H9 (cell line): ENCODE measurements around the gene VASP. TPM values are rescaled to one million over a fixed set of nuclear protein-coding genes. Genes with fewer than 3 reads are reported as not detected.

Experiments
- DNase-seq: peaks from one replicate; pipeline ENCODE4 v3.0.0-alpha.2; 2017
- H2AFZ ChIP-seq: one replicate; pipeline ENCODE4 v1.6.1; 2013; ENCODE audit warnings: mild to moderate bottlenecking, low read length, control low read depth, moderate library complexity
- H2AK5ac ChIP-seq: 2 replicates; pipeline ENCODE4 v1.6.1; 2013; ENCODE audit warnings: low read length, control low read depth, mixed read lengths; ENCODE audit not compliant: insufficient read length
- H2BK120ac ChIP-seq: one replicate; pipeline ENCODE4 v1.6.1; 2013; ENCODE audit warnings: low read depth, mild to moderate bottlenecking, low read length, control low read depth, inconsistent platforms; ENCODE audit not compliant: poor library complexity, severe bottlenecking
- H2BK12ac ChIP-seq: 2 replicates; pipeline ENCODE4 v1.6.1; 2013; ENCODE audit warnings: low read length, control low read depth, mixed read lengths, low read depth; ENCODE audit not compliant: insufficient read length
- H2BK15ac ChIP-seq: 2 replicates; pipeline ENCODE4 v1.6.1; 2013; ENCODE audit warnings: low read depth, low read length, control low read depth
- H2BK20ac ChIP-seq: one replicate; pipeline ENCODE4 v1.6.1; 2013; ENCODE audit warnings: low read depth, mild to moderate bottlenecking, low read length, control low read depth, inconsistent platforms; ENCODE audit not compliant: poor library complexity, severe bottlenecking
- H2BK5ac ChIP-seq: 2 replicates; pipeline ENCODE4 v1.6.1; 2013; ENCODE audit warnings: low read length, control low read depth, mixed read lengths; ENCODE audit not compliant: insufficient read length
- H3K14ac ChIP-seq: 2 replicates; pipeline ENCODE4 v1.6.1; 2013; ENCODE audit warnings: low read length, control low read depth; ENCODE audit not compliant: insufficient read depth
- H3K18ac ChIP-seq: 2 replicates; pipeline ENCODE4 v1.6.1; 2013; ENCODE audit warnings: low read depth, mild to moderate bottlenecking, mixed read lengths, low read length, control low read depth; ENCODE audit not compliant: insufficient read length
- H3K23ac ChIP-seq: 2 replicates; pipeline ENCODE4 v1.6.1; 2013; ENCODE audit warnings: low read length, control low read depth, mixed read lengths, low read depth; ENCODE audit not compliant: insufficient read length
- H3K23me2 ChIP-seq: 2 replicates; pipeline ENCODE4 v1.6.1; 2013; ENCODE audit warnings: low read depth, mild to moderate bottlenecking, mixed read lengths, low read length, control low read depth; ENCODE audit not compliant: insufficient read length, poor library complexity, severe bottlenecking
- H3K27ac ChIP-seq: 2 replicates; pipeline ENCODE4 v1.5.1; 2013; ENCODE audit warnings: low read length, control low read depth, mixed read lengths, low read depth; ENCODE audit not compliant: insufficient read length
- H3K27me3 ChIP-seq: 2 replicates; pipeline ENCODE4 v1.6.1; 2013; ENCODE audit warnings: low read length, control low read depth, inconsistent platforms; ENCODE audit not compliant: insufficient read depth
- H3K4ac ChIP-seq: 2 replicates; pipeline ENCODE4 v1.6.1; 2013; ENCODE audit warnings: low read depth, mild to moderate bottlenecking, control low read depth, inconsistent platforms, low read length, moderate library complexity
- H3K4me1 ChIP-seq: 2 replicates; pipeline ENCODE4 v1.6.1; 2013; ENCODE audit warnings: low read length, control low read depth, inconsistent platforms; ENCODE audit not compliant: insufficient read depth
- H3K4me2 ChIP-seq: 2 replicates; pipeline ENCODE4 v1.6.1; 2013; ENCODE audit warnings: low read length, control low read depth, mixed read lengths; ENCODE audit not compliant: insufficient read length, insufficient read depth
- H3K56ac ChIP-seq: 2 replicates; pipeline ENCODE4 v1.6.1; 2013; ENCODE audit warnings: low read depth, mild to moderate bottlenecking, mixed read lengths, low read length, control low read depth; ENCODE audit not compliant: insufficient read length
- H3K79me1 ChIP-seq: 2 replicates; pipeline ENCODE4 v1.6.1; 2013; ENCODE audit warnings: low read depth, mild to moderate bottlenecking, moderate library complexity, low read length, control low read depth, inconsistent platforms; ENCODE audit not compliant: insufficient read depth, poor library complexity, severe bottlenecking
- H3K79me2 ChIP-seq: 2 replicates; pipeline ENCODE4 v1.6.1; 2013; ENCODE audit warnings: low read length, control low read depth, inconsistent platforms; ENCODE audit not compliant: insufficient read depth
- H3K9ac ChIP-seq: 2 replicates; pipeline ENCODE4 v1.6.1; 2013; ENCODE audit warnings: low read length, control low read depth, mixed read lengths; ENCODE audit not compliant: insufficient read length; ENCODE audit errors: extremely low read depth
- H3K9me3 ChIP-seq: one replicate; pipeline ENCODE4 v1.6.1; 2013; ENCODE audit warnings: low read depth, low read length, inconsistent platforms; ENCODE audit not compliant: control insufficient read depth
- H3T11ph ChIP-seq: one replicate; pipeline ENCODE4 v1.6.1; 2013; ENCODE audit warnings: mild to moderate bottlenecking, low read length, control low read depth, inconsistent platforms
- H4K20me1 ChIP-seq: one replicate; pipeline ENCODE4 v1.6.1; 2013; ENCODE audit not compliant: control insufficient read depth, insufficient read length, insufficient read depth
- H4K5ac ChIP-seq: 2 replicates; pipeline ENCODE4 v1.6.1; 2013; ENCODE audit warnings: low read depth, mild to moderate bottlenecking, mixed read lengths, low read length, control low read depth; ENCODE audit not compliant: insufficient read length
- H4K8ac ChIP-seq: replicated peaks from 2 replicates; pipeline ENCODE4 v1.6.1; 2013; ENCODE audit warnings: low read length, control low read depth, mixed read lengths, low read depth; ENCODE audit not compliant: insufficient read length
- H4K91ac ChIP-seq: 2 replicates; pipeline ENCODE4 v1.6.1; 2013; ENCODE audit warnings: low read depth, mild to moderate bottlenecking, moderate library complexity, mixed read lengths, low read length, control low read depth; ENCODE audit not compliant: insufficient read length
- H3K27ac Mint-ChIP-seq, 3 experiments: 2 replicates in 2 of 3; 3 replicates in 1 of 3; pipeline ENCODE4 v1.8.0; 2020 to 2021; ENCODE audit warnings: mixed read lengths in 3 of 3, mild to moderate bottlenecking in 1 of 3, moderate library complexity in 1 of 3
- H3K27me3 Mint-ChIP-seq: 2 replicates; pipeline ENCODE4 v1.8.0; 2021; ENCODE audit warnings: low read depth, mild to moderate bottlenecking, moderate library complexity, mixed read lengths
- H3K36me3 Mint-ChIP-seq, 3 experiments: 2 replicates in 2 of 3; 3 replicates in 1 of 3; pipeline ENCODE4 v1.8.0; 2020 to 2021; ENCODE audit warnings: low read depth in 3 of 3, mixed read lengths in 3 of 3; ENCODE audit not compliant: insufficient read depth in 1 of 3
- H3K4me1 Mint-ChIP-seq, 2 experiments: 2 replicates each; pipeline ENCODE4 v1.8.0; 2020; ENCODE audit warnings: mixed read lengths in 2 of 2
- H3K4me3 Mint-ChIP-seq, 2 experiments: 2 replicates in 1 of 2; 3 replicates in 1 of 2; pipeline ENCODE4 v1.8.0; 2020 to 2021; ENCODE audit warnings: mild to moderate bottlenecking in 2 of 2, mixed read lengths in 2 of 2, moderate library complexity in 1 of 2
- H3K9me3 Mint-ChIP-seq, 2 experiments: 2 replicates in 1 of 2; 3 replicates in 1 of 2; pipeline ENCODE4 v1.8.0; 2020; ENCODE audit warnings: mild to moderate bottlenecking in 2 of 2, mixed read lengths in 2 of 2, moderate library complexity in 1 of 2
- CTCF ChIP-seq: fragments of 200-600 bp; sonication (generic); conservative IDR thresholded peaks from 3 replicates; pipeline ENCODE4 v1.8.0; 2021; ENCODE audit warnings: antibody characterized with exemption, mild to moderate bottlenecking
- WGBS: extraction: QIAGEN DNeasy Blood & Tissue Kit; methylation state at CpG from one replicate; pipeline ENCODE4 v1.1.7; 2013; ENCODE audit warnings: missing lambda C conversion rate, low lambda C conversion rate, mixed read lengths; ENCODE audit not compliant: insufficient read length; ENCODE audit errors: extremely low coverage; 5-methylcytosine and 5-hydroxymethylcytosine counted together
- total RNA-seq: library from RNA; stranded (reverse); gene quantifications from 2 replicates; pipeline ENCODE4 v1.2.1, GENCODE V29; 2021

VASP gene
- total RNA-seq, 1 experiment from 2014 or later = 157 TPM

DNA sequence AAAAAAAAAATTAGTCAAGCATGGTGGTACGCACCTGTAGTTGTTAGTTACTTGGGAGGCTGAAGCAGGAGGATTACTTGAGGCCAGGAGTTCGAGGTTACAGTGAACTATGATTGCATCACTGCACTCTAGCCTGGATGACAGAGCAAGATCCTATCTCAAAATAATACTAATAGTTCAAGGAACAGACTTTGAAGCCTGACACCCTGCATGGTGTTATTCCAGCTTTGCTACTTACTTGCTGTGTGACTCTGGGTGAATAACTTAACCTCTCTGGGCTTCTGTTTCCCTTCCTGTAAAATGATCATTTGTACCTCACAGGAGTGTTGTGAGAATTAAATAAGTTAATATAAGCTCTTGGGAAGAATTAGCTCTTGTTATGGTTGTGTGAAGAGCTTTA is 43.0 kb upstream of the VASP start:
- Histone ChIP-seq H2BK20ac (no peak overlapping the region), H3K4me1 (no peaks in the 10 kb centered on the region), H4K20me1 (no peaks in the 10 kb centered on the region), H3K27me3 (no peaks in the 10 kb centered on the region; the same call in 1 of the 2 replicates), H3K79me2 (no peaks in the 10 kb centered on the region), H2BK120ac (no peak overlapping the region), H3K4me2 (no peak overlapping the region), H3K18ac (no peak overlapping the region), H2AK5ac (no peak overlapping the region), H3T11ph (no peak overlapping the region), H4K91ac (no peak overlapping the region), H3K9me3 (no peaks in the 10 kb centered on the region), H4K8ac (no peak overlapping the region), H3K56ac (no peak overlapping the region), H2AFZ (no peak overlapping the region), H2BK15ac (no peak overlapping the region), H3K23me2 (peaks cover 16% of the 10 kb centered on the region), H3K23ac (no peak overlapping the region), H3K4ac (no peak overlapping the region), H3K9ac (no peak overlapping the region), H3K14ac (no peak overlapping the region), H3K79me1 (no peaks in the 10 kb centered on the region), H2BK12ac (no peak overlapping the region), H4K5ac (no peak overlapping the region), H3K27ac (no peak overlapping the region), H2BK5ac (no peak overlapping the region)
- Mint-ChIP-seq H3K4me1 (peaks cover 13 to 28% of the 10 kb centered on the region in 2 experiments), H3K36me3 (no peaks in the 10 kb centered on the region), H3K27ac (no peak overlapping the region), H3K4me3 (no peak overlapping the region), H3K9me3 (no peaks in the 10 kb centered on the region; a peak in 1 of 5 replicates), H3K27me3 (peaks cover 19% of the 10 kb centered on the region)
- DNase-seq = no peak
- no peak for TF ChIP-seq CTCF
- no CpG with 5 or more reads among the region's 2 CpGs for WGBS
